PC-9 (cell line): ENCODE results near the gene AP4M1. TPM values are rescaled to one million over a fixed set of nuclear protein-coding genes. Genes with fewer than 3 reads are reported as not detected.

ENCODE experiments used
- BruUV-seq: library from RNA; stranded (reverse); fragments of 400-500 nt; replicated peaks from 2 replicates; lab custom pipeline; 2021; lab: Mats Ljungman, UMichigan
- CTCF ChIA-PET: fragments of 300-600 bp; sonication (Branson Sonifier 250); formaldehyde crosslinking; loops from one replicate; lab custom pipeline; 2022; ENCODE audit warnings: antibody characterized with exemption; lab: Charles Lee
- POLR2A ChIA-PET: fragments of 300-600 bp; sonication (Branson Sonifier 250); formaldehyde crosslinking; loops from one replicate; lab custom pipeline; 2022; ENCODE audit warnings: antibody characterized with exemption; ENCODE audit not compliant: unreplicated experiment; lab: Charles Lee
- DNase-seq, 2 experiments: peaks; one replicate each; pipeline versions ENCODE4 v3.0.0 to v3.0.0-alpha.2; 2015 to 2022; ENCODE audit warnings: mixed read lengths in 1 of 2
- H2AFZ ChIP-seq: fragments of 200-600 bp; sonication (generic); 2 replicates; pipeline ENCODE4 v1.8.1; 2017; ENCODE audit warnings: antibody characterized with exemption
- H3F3A ChIP-seq: fragments of 200-600 bp; sonication (generic); 2 replicates; pipeline ENCODE4 v1.8.1; 2017; ENCODE audit warnings: antibody characterized with exemption, mild to moderate bottlenecking, low read depth; ENCODE audit not compliant: insufficient read depth
- H3K27ac ChIP-seq: fragments of 200-600 bp; sonication (generic); 2 replicates; pipeline ENCODE4 v1.6.1; 2016; ENCODE audit warnings: mixed run types
- H3K27me3 ChIP-seq: fragments of 200-600 bp; sonication (generic); 2 replicates; pipeline ENCODE4 v1.6.1; 2016; ENCODE audit warnings: low read depth, mixed run types; ENCODE audit not compliant: insufficient read depth
- H3K36me3 ChIP-seq: fragments of 200-600 bp; sonication (generic); 2 replicates; pipeline ENCODE4 v1.6.1; 2016; ENCODE audit warnings: low read depth, mixed run types
- H3K4me1 ChIP-seq: fragments of 200-600 bp; sonication (generic); replicated peaks from 2 replicates; pipeline ENCODE4 v1.6.1; 2016; ENCODE audit warnings: mixed run types; ENCODE audit not compliant: insufficient read depth
- H3K4me2 ChIP-seq: fragments of 200-600 bp; sonication (generic); 2 replicates; pipeline ENCODE4 v1.6.1; 2017; ENCODE audit warnings: mixed run types
- H3K4me3 ChIP-seq: fragments of 200-600 bp; sonication (generic); 2 replicates; pipeline ENCODE4 v1.6.1; 2016; ENCODE audit warnings: mixed run types
- H3K79me2 ChIP-seq: fragments of 200-600 bp; sonication (generic); 2 replicates; pipeline ENCODE4 v1.6.1; 2017; ENCODE audit warnings: low read depth, mixed run types
- H3K9me2 ChIP-seq: fragments of 200-600 bp; sonication (generic); 2 replicates; pipeline ENCODE4 v1.8.1; 2017; ENCODE audit warnings: mild to moderate bottlenecking; ENCODE audit not compliant: insufficient read depth
- H3K9me3 ChIP-seq: fragments of 200-600 bp; sonication (generic); 2 replicates; pipeline ENCODE4 v1.8.1; 2016; ENCODE audit warnings: low read depth; ENCODE audit not compliant: insufficient read depth
- H4K20me1 ChIP-seq: fragments of 200-600 bp; sonication (generic); 2 replicates; pipeline ENCODE4 v1.8.1; 2017; ENCODE audit not compliant: insufficient read depth
- CTCF ChIP-seq: fragments of 200-600 bp; sonication (generic); conservative IDR thresholded peaks from 2 replicates; pipeline ENCODE4 v1.6.1; 2017; ENCODE audit warnings: mixed run types, antibody characterized with exemption, mild to moderate bottlenecking, moderate library complexity
- EZH2 ChIP-seq: fragments of 200-600 bp; sonication (generic); IDR thresholded peaks from 2 replicates; pipeline ENCODE4 v1.8.0; 2017; ENCODE audit warnings: antibody characterized with exemption, low read depth
- intact Hi-C: fragments of 100-400 bp; cut with micrococcal nuclease; formaldehyde crosslinking; loops from one replicate; pipeline ENCODE4 v1.10.0; 2022; ENCODE audit not compliant: unreplicated experiment
- total RNA-seq: library from RNA; stranded (reverse); gene quantifications from 2 replicates; pipeline ENCODE4 v1.2.3, GENCODE V29; 2021

AP4M1 gene
- total RNA-seq, 1 experiment from 2014 or later: 18.1 TPM

GRCh38 chr7:100072462-100072861 lies 29.0 kb upstream of the AP4M1 start:
- TF ChIP-seq EZH2: no peak
- no peak overlapping the region for H3K4me2 ChIP-seq
- H3K4me1 ChIP-seq: no peaks in the 10 kb centered on the region
- H3K9me2 ChIP-seq: no peaks in the 10 kb centered on the region
- no peaks in the 10 kb centered on the region for H3K27me3 ChIP-seq
- no peak overlapping the region for H2AFZ ChIP-seq
- H3F3A ChIP-seq: peaks cover 10% of the 10 kb centered on the region; the same call in 1 of the 2 replicates
- H3K9me3 ChIP-seq: peaks cover 52% of the 10 kb centered on the region
- CTCF ChIA-PET: no interaction called here
- H3K27ac ChIP-seq: no peak overlapping the region
- POLR2A ChIA-PET: no interaction called here
- no TSS peak for BruUV-seq
- H3K36me3 ChIP-seq: peaks cover 84% of the 10 kb centered on the region
- intact Hi-C loops: no loop called here
- peaks cover 11% of the 10 kb centered on the region for H3K79me2 ChIP-seq
- H4K20me1 ChIP-seq: no peaks in the 10 kb centered on the region
- no peak for DNase-seq
- no peak overlapping the region for H3K4me3 ChIP-seq

DNA sequence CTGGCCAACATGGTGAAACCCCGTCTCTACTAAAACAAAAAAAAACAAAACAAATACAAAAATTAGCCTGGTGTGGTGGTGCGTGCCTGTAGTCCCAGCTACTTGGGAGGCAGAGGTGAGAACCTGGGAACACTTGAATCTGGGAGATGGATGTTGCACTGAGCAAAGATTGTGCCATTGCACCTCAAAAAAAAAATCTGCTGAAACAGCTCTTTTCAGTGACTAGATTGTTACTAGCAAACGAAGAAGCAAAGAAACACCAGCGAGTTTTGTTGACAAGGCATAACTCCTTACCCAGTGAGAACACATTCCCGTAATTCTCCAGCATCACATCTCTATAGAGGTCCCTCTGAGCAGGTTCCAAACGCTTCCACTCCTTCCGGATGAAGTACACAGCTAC lies 26.6 kb upstream of the AP4M1 start:
- intact Hi-C loops: no loop called here
- no TSS peak for BruUV-seq
- no peak for TF ChIP-seq CTCF
- no peak for TF ChIP-seq EZH2
- H3K27ac ChIP-seq: no peak overlapping the region
- H2AFZ ChIP-seq: no peak overlapping the region
- DNase-seq: no peak
- H3K79me2 ChIP-seq: peaks cover 35% of the 10 kb centered on the region
- peaks cover 96% of the 10 kb centered on the region for H3K36me3 ChIP-seq
- H3F3A ChIP-seq: peaks cover 3% of the 10 kb centered on the region; the same call in 1 of the 2 replicates
- peaks cover 8% of the 10 kb centered on the region; the same call in 1 of the 2 replicates for H4K20me1 ChIP-seq
- CTCF ChIA-PET: no interaction called here
- H3K9me3 ChIP-seq: peaks cover 50% of the 10 kb centered on the region
- POLR2A ChIA-PET: no interaction called here
- H3K4me2 ChIP-seq: no peak overlapping the region
- H3K4me3 ChIP-seq: no peak overlapping the region
- H3K9me2 ChIP-seq: no peaks in the 10 kb centered on the region
- H3K27me3 ChIP-seq: no peaks in the 10 kb centered on the region
- 0 out of 2 replicates have a peak, but pooled peaks cover 1% of the 10 kb centered on the region for H3K4me1 ChIP-seq

DNA sequence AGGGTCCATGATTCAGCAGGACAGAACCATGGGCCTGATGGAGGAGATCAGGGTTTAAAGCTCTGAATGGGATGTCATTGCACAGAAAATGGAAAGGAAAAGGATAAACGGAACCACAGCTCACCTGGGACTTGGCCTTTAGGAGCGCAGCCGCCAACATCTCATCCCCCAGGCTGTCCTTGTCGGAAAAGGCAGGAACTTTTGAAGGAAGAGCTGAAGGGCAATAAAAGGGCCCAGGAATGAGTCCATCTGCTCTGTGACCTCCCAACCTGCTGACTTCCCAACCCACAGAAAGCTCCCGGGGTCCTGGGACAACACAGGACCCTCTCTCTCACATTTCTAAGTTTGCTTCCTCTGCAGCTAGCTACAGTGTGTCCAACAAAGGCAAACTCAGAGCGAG lies 26.0 kb upstream of the AP4M1 start:
- BruUV-seq: no TSS peak
- Histone ChIP-seq H3K27me3 (no peaks in the 10 kb centered on the region), H3K79me2 (peaks cover 41% of the 10 kb centered on the region), H3F3A (peaks cover 3% of the 10 kb centered on the region; the same call in 1 of the 2 replicates), H3K4me1 (peaks cover 7% of the 10 kb centered on the region), H3K4me3 (no peak overlapping the region), H4K20me1 (peaks cover 8% of the 10 kb centered on the region; the same call in 1 of the 2 replicates), H2AFZ (no peak overlapping the region), H3K36me3 (peaks cover 93% of the 10 kb centered on the region), H3K9me3 (peaks cover 44% of the 10 kb centered on the region), H3K27ac (no peak overlapping the region), H3K4me2 (no peak overlapping the region), H3K9me2 (no peaks in the 10 kb centered on the region)
- TF ChIP-seq EZH2: no peak
- no peak for TF ChIP-seq CTCF
- no peak for DNase-seq
- intact Hi-C loops: no loop called here
- POLR2A ChIA-PET: no interaction called here
- CTCF ChIA-PET: no interaction called here

- peaks cover 52% of the 10 kb centered on the region for H3K79me2 ChIP-seq
- peaks cover 7% of the 10 kb centered on the region for H3F3A ChIP-seq
- H3K4me1 ChIP-seq: peaks cover 10% of the 10 kb centered on the region
- BruUV-seq: no TSS peak
- ChIA-PET CTCF (no interaction called here), POLR2A (no interaction called here)
- H2AFZ ChIP-seq: no peak overlapping the region
- H3K27me3 ChIP-seq: no peaks in the 10 kb centered on the region
- H3K27ac ChIP-seq: no peak overlapping the region
- intact Hi-C loops: no loop called here
- DNase-seq: no peak
- H3K9me2 ChIP-seq: no peaks in the 10 kb centered on the region
- H3K9me3 ChIP-seq: peaks cover 26% of the 10 kb centered on the region; the same call in 1 of the 2 replicates
- peaks cover 8% of the 10 kb centered on the region; the same call in 1 of the 2 replicates for H4K20me1 ChIP-seq
- no peak overlapping the region for H3K4me2 ChIP-seq
- H3K36me3 ChIP-seq: peaks cover 75% of the 10 kb centered on the region
- H3K4me3 ChIP-seq: no peak overlapping the region
- TF ChIP-seq CTCF (no peak), EZH2 (no peak)
These were observed 24.2 kb upstream of the AP4M1 start for GRCh38 chr7:100077205-100077604.
